GM18511 (cell line): ENCODE data around the gene S100A16.

Source experiments
- ATAC-seq: cut with Tn5 transposase; IDR thresholded peaks from one replicate; pipeline ENCODE4 v1.9.1; 2021; ENCODE audit warnings: mild to moderate bottlenecking, moderate library complexity; ENCODE audit not compliant: unreplicated experiment

Gene S100A16

DNA sequence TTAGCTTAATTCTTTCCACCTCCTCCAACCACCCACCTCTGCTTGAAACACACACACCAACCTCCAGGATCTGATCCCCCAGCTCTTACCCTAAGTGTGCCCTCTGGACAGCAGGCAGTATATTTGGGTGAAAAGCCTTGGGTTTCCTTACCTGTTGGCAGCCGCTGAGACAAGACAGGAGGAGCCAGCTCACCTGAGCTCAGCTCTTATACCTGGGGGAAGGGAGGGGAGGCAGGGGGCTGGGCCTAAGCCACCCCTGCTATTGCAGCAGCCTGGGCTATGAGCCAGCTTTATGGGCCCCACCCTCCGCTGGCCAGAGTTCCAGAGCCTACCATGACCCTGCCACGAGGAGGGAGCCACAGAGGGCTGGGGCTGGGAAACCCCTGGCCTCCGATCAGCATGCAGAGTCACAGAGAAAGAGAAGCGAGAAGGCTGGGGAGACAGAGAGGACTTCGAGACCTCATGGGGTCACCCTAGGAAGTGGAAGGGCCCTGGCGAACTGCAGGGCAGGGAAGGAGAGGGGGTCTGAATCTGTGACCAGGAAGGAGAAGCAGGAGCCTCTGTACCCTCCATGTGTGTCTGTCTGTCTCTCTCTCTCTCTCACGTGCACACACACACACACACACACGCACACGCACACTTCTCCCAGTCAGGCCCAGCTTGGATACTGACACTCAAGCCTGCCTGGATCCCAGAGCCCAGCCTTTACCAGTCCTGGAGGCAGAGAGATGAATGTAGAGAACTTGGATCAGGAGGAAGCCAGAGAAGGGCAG, 3.4 kb upstream of the S100A16 start, which contains the start of gene S100A14:
Gene S100A14, minus strand, starts transcription at position 182 of the 773 bp plus-strand sequence. CDS start 467 bp downstream, outside the sequence.
- ATAC-seq, result no peak

DNA sequence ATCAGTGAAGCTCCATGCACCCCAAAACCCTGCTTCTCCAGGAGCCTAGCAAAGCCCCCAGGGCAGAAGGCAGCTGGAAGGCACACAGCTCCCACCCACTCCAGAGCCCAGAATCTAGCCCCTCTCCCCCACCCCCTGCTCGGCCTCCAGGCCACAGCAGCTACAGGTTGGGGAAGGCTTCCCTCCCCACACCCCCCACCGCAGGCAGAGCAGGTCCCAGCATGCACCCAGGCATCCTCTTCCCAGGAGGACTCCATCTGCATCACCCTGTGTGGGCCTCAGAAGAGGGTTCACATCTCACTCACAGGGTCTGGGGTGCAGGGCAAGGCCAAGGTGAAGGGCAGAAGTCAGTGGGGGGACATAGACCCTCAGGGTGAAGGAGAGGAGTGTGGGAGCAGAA, 2.5 kb upstream of the S100A16 start:
- no peak for ATAC-seq

GRCh38 chr1:153614906-153615305, 2.0 kb upstream of the S100A16 start:
- no peak for ATAC-seq

GRCh38 chr1:153614189-153614900, 1.4 kb upstream of the S100A16 start:
- no peak for ATAC-seq

GRCh38 chr1:153613406-153613805, 469 bp upstream of the S100A16 start:
- no peak for ATAC-seq

- ATAC-seq, result no peak
Measured at GRCh38 chr1:153612111-153612754, 704 bp downstream of the S100A16 start.

- ATAC-seq, result no peak
Measured at GRCh38 chr1:153611356-153611755, 1.6 kb downstream of the S100A16 start.

GRCh38 chr1:153610811-153611301, 2.1 kb downstream of the S100A16 start:
- no peak for ATAC-seq

GRCh38 chr1:153610334-153610733, 2.6 kb downstream of the S100A16 start:
- no peak for ATAC-seq

GRCh38 chr1:153609585-153609907, 3.4 kb downstream of the S100A16 start:
- ATAC-seq, result no peak

DNA sequence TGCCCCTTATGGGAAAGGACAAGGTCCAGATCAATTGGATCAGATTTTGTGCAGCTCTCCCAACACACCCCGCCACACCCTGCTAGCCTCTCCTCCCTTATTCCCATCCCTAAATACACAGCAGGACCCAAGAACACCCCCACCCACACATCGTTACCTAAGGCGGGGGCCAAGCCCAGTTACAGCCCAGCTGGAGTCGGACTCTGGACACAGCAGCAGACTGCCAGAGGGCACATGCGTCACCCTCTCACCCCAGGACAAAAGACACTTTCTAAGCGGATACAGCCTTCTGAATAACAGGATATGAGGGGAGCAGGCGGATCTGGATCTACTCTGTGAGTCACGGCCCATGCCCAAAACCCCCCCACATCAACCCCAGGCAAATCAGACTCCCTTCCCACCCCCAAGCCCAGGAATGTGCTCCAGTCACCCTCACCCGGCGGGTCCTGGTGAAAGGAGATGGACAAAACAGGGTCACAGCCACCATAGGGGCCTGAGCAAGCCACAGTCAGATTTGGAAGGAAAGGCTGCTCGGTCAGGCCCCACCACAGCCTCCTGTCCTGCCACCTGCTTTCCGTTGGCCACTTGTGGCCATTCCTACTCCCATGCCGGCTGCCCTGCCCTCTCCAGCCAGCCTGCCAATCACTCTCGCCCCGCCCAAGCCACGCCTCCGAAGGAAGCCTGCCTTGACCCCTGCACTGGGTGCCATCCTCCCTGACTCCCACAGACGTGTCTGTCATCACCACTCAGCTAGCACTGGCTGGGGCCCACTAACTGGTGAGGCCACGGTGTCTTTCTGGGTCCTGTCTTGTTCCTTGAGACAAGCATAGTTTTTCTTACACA, 4.0 kb downstream of the S100A16 start:
- ATAC-seq, result no peak

- no peak for ATAC-seq
Measured at GRCh38 chr1:153608089-153608682, 4.8 kb downstream of the S100A16 start.

DNA sequence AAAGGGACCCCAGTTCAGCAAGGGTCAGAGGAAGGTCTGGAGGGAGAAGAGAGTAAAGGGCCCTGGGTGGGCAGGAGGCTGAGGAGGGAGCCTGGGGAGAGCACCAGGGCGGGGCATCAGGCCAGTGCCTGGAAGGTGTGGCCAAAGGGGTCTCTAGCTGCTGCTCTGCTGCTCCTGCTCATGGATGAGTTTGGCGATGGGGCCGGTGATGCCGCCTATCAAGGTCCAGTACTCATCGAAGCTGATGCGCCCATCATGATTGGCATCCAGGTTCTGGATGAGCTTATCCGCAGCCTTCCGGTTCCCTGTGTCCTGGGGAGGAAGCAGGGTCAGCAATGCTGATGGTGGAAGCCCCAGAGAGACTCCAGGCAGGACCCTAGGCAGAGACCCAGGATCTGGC, 5.6 kb downstream of the S100A16 start:
- ATAC-seq, result no peak

DNA sequence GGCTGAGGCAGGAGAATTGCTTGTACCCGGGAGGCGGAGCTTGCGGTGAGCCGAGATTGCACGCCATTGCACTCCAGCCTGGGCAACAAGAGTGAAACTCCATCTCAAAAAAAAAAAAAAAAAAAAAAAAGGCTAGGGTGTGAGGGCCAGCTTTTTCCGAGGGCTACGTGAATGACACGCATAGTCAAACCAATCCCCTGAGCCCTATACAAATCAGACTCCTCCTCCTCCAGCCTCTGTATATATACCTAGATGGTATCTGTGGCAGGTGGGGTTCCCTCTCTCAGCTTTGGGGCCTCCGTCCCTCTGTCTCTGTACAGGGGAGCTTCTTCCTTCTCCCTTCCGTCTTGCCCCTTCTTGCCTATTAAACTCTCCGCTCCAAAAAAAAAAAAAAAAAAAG, 6.7 kb downstream of the S100A16 start:
- ATAC-seq, result no peak

DNA sequence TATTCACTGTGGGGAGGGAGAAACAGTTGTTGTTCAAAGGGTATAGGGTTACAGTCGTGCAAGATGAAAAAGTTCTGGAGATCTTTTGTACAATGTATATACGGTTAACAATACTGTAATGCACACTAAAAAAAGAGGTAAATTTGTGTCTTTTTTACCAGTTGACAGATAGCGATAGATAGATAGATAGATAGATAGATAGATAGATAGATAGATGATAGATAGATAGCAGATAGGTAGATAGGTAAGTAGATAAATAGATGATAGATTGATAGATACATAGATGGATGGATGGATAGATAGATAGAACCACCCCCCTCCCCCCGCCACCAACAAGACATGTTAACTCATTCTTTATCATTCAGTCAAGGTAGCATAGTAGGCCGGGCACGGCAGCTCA, 10.2 kb downstream of the S100A16 start:
- no peak for ATAC-seq

DNA sequence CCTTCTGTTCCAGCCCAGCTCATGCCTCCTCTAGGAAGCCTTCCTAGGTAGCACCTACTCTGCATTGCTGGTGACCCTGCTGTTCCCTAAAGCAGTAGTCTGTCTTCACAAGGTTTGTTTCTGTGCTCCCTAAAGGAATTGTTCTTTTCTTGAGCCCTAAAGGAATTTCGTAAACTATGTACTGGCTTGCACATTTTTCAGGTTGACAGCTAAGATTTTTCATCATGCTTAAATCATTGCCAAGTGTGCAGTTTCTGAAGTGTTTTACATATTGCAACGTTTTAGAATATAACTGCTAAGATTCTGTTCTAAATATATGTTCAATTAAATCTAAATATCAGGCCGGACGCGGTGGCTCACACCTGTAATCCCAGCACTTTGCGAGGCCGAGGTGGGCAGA, 13.1 kb downstream of the S100A16 start:
- no peak for ATAC-seq

DNA sequence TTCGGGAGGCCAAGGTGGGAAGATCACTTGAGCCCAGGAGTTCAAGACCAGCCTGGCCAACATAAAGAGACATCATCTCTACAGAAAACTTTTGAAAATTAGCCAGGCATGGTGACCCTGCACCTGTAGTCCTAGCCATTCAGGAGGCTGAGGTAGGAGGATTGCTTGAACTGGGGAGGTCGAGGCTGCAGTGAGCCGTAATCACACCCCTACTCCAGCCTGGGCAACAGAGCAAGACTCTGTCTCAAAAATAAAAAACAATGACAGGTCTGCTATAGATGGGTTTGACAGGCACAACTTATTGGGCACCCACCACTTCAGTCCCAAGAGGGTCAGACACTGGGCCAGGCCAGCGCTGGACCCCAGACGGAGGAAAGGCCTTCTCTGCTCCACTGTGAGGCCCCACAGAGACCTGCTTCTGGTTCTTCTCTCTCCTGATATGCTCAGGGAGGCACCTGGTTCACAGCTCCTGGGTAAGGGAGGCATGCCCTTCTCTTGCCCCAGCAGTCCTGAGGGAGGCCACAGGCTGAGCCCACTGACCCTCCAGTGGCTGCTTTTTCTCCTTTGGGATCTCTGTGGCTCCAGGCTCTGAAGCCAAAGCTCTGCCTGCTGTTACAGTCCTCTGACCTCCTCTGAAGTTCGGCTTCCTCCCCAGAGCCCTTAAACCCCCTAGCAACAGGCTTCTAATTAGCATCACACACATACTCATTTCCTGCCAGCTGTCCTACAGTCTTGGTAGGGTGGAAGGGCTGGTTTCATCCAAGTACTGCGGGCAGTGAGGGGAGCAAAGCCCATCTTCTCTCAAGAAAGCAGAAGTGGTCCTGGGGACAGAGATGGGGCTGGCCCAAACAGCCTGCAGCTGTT, 14.4 kb downstream of the S100A16 start:
- peak; percentile 99 for ATAC-seq

DNA sequence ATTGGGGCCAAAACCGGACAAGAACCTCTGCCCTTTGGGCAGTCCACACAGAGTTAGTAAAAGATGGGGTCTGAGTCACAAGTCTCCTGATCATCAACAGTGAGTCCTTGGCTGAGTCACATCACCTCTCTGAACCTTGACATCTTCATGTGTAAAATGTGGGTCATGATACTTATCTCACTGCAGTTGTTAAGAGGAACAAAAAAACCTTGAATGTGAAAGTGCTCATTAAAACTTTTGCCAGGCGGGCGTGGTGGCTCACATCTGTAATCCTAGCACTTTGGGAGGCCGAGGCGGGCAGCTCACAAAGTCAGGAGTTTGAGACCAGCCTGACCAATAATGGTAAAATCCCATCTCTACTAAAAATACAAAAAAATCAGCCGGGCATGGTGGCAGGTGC, 15.7 kb downstream of the S100A16 start:
- no peak for ATAC-seq

- no peak for ATAC-seq
Measured at GRCh38 chr1:153592748-153593147, 20.2 kb downstream of the S100A16 start.

GRCh38 chr1:153588482-153588881, 24.5 kb downstream of the S100A16 start:
- ATAC-seq, result no peak
